ENCODE results near the gene POC1B. TPM values are rescaled to one million over a fixed set of nuclear protein-coding genes. Genes with fewer than 3 reads are reported as not detected.
"Not testable (repeated sequence)": the region's sequence is repeated elsewhere in the genome, so short reads cannot be mapped to it uniquely, and the experiment has no call there.

The POC1B gene
- total RNA-seq, 1 donor from 2014 or later, result 24.8 TPM

GRCh38 chr12:89468017-89468416 lies 57.8 kb downstream of the POC1B start:
- H3K27me3 Mint-ChIP-seq (ENCODE audit: low read depth), result no peaks in the 10 kb centered on the region
- peaks cover 30% of the 10 kb centered on the region for H3K36me3 Mint-ChIP-seq (ENCODE audit: low read depth)
- H3K9me3 Mint-ChIP-seq, result no peaks in the 10 kb centered on the region
- peak overlapping the region; percentile 69 for H3K27ac Mint-ChIP-seq
- peak overlapping the region; percentile 48 for H3K4me3 Mint-ChIP-seq (ENCODE audit: low read depth)
- H3K4me1 Mint-ChIP-seq (ENCODE audit: low read depth), result peaks cover 68% of the 10 kb centered on the region
- intact Hi-C loops (cut with micrococcal nuclease), result loop anchor here (1.0 to 5.0 kb wide), 10 partner anchors 77 to 1171 kb away; partner anchors contain the start of genes ATP2B1 and DUSP6
- no peak for DNase-seq (ENCODE audit: low spot score)

DNA sequence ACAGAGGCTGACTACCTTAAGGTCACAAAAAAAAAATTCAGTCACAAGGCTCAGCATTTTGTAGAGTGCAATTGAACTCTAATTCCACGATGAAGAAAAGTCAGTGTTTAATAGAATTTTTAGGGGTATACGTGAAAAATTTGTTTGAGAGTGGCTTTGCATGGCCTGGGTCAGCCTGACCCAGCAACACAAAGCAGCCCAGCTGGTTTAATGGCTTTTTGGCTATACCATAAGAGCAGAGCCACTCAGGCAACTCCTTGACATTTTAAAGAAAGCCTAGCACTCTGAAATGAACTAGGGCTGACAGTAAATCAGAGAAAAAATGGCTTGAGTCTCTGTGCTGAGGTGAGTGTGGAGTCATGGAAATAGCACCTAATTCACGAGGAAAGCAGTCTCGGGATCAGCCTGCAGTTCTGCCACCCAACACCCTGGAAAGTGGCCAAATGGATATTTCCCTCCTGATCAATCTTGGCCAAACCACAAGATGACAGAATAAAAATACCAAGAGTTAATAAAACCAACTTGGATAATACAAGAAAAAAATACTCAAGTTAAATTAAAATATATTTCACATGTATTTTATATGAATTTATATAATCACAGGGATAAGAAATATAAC lies 60.8 kb downstream of the POC1B start:
- H3K27me3 Mint-ChIP-seq (ENCODE audit: low read depth), result no peaks in the 10 kb centered on the region
- H3K27ac Mint-ChIP-seq, result no peak overlapping the region
- H3K4me3 Mint-ChIP-seq (ENCODE audit: low read depth), result no peak overlapping the region
- intact Hi-C loops (cut with micrococcal nuclease), result loop anchor here (5.0 kb wide), 2 partner anchors 242 to 1168 kb away; partner anchors contain the start of gene ATP2B1
- peaks cover 65% of the 10 kb centered on the region for H3K4me1 Mint-ChIP-seq (ENCODE audit: low read depth)
- H3K9me3 Mint-ChIP-seq, result no peaks in the 10 kb centered on the region
- no peak for DNase-seq (ENCODE audit: low spot score)
- peaks cover 25% of the 10 kb centered on the region for H3K36me3 Mint-ChIP-seq (ENCODE audit: low read depth)

DNA sequence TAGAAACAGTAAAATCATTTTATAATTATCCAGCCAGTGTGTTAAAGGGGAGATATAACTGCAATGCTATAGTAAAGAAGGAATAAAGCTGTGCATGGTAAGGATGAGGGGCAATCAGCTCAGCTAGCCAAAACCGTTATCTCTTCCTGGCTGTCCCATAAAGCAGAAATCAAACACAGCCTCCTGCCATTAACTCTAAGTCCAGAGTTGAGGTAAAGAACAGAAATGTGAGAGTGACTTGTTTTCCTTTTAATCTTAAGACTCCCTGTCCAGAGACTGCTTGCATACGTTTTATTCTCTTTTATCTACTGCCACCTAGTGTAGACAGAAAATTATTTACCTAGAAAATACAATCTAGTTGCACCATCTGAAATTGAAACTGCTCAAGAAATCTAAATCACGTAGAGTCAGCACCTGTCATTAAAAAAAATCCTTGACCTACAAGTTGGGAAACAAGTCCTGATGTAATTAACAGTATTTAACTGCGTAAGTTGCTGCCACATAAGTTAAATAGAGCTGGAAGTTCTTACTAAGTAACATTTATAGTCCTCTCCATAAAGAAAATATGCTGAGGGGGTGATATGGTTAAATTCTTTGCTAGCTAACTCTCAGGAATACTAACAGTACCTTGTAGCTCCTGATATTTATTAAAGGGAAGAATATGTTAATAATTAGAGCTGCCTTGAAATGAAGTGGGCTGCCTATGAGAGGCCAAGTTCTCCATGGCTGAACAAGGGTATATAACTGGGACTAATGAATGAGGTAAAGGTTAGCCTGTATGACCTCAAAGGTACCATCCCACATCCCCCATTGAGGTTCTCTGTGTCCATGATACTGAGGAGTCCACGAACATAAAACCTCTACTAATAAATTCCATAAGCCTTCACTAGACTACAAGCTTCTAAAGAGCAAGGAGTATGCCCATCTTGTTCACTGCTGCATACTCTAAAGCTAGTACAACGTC lies 63.9 kb downstream of the POC1B start:
- intact Hi-C loops (cut with micrococcal nuclease), result loop anchor here (1.0 to 2.0 kb wide), 5 partner anchors 64 to 445 kb away; partner anchors contain the start of gene DUSP6
- no peaks in the 10 kb centered on the region for H3K27me3 Mint-ChIP-seq (ENCODE audit: low read depth)
- H3K27ac Mint-ChIP-seq, result peak overlapping the region; percentile 66
- peaks cover 55% of the 10 kb centered on the region for H3K4me1 Mint-ChIP-seq (ENCODE audit: low read depth)
- H3K36me3 Mint-ChIP-seq (ENCODE audit: low read depth), result peaks cover 33% of the 10 kb centered on the region
- DNase-seq (ENCODE audit: low spot score), result no peak
- H3K4me3 Mint-ChIP-seq (ENCODE audit: low read depth), result peak overlapping the region; percentile 60
- no peaks in the 10 kb centered on the region for H3K9me3 Mint-ChIP-seq

DNA sequence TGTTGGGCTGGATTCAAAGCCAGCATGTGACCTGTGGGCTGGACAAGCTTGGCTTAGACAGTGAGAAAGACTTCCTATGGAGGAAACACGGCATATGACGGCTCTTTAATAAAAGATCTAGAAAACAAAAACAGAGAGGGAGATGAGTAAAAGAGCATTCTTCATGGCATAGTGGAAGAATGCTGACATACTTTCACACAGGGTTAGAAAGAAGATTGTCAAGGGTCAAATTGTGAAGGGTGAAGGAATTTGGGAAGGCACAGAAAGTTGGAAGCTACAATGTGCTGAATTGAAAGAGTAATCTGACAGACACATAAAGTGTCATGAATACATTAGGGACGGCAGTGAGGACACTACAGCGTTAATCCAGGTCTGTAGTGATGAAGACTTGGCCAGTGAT lies 64.7 kb downstream of the POC1B start:
- Mint-ChIP-seq H3K9me3 (no peaks in the 10 kb centered on the region), H3K4me3 (ENCODE audit: low read depth) (no peak overlapping the region), H3K27ac (peak overlapping the region; percentile 54), H3K36me3 (ENCODE audit: low read depth) (peaks cover 27% of the 10 kb centered on the region), H3K27me3 (ENCODE audit: low read depth) (no peaks in the 10 kb centered on the region), H3K4me1 (ENCODE audit: low read depth) (peaks cover 52% of the 10 kb centered on the region)
- intact Hi-C loops (cut with micrococcal nuclease), result loop anchor here (1.0 to 2.0 kb wide), 5 partner anchors 63 to 444 kb away; partner anchors contain the start of gene DUSP6
- no peak for DNase-seq (ENCODE audit: low spot score)

GRCh38 chr12:89459279-89459678 lies 66.6 kb downstream of the POC1B start:
- DNase-seq (ENCODE audit: low spot score); intact Hi-C loops (cut with micrococcal nuclease); H3K27ac Mint-ChIP-seq; H3K9me3 Mint-ChIP-seq; H3K27me3 Mint-ChIP-seq (ENCODE audit: low read depth); H3K4me3 Mint-ChIP-seq (ENCODE audit: low read depth): not testable (repeated sequence)
- peaks cover 52% of the 10 kb centered on the region for H3K4me1 Mint-ChIP-seq (ENCODE audit: low read depth)
- H3K36me3 Mint-ChIP-seq (ENCODE audit: low read depth), result peaks cover 35% of the 10 kb centered on the region

DNA sequence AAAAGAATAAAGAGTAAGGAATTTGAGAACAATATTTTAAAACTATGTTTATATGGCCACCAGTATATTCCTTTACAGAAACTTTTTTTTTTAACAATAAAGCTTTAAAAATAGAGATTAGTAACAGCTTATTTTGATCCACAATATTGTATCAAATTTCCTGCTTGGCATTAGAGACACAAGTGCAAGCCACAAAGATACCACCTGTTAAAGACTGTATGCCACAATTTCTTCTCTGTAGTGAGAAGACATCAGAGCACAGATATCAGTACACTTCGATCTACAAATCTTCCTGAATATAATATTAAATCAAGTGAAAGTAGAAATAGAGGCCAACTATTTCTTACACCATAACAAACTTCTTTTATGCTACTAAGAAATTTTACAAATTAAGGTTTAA lies 69.3 kb downstream of the POC1B start:
- H3K4me3 Mint-ChIP-seq (ENCODE audit: low read depth), result no peak overlapping the region
- H3K9me3 Mint-ChIP-seq, result no peaks in the 10 kb centered on the region
- peaks cover 42% of the 10 kb centered on the region for H3K4me1 Mint-ChIP-seq (ENCODE audit: low read depth)
- peaks cover 34% of the 10 kb centered on the region for H3K36me3 Mint-ChIP-seq (ENCODE audit: low read depth)
- DNase-seq (ENCODE audit: low spot score), result no peak
- intact Hi-C loops (cut with micrococcal nuclease), result no loop called here
- no peak overlapping the region for H3K27ac Mint-ChIP-seq
- H3K27me3 Mint-ChIP-seq (ENCODE audit: low read depth), result no peaks in the 10 kb centered on the region

DNA sequence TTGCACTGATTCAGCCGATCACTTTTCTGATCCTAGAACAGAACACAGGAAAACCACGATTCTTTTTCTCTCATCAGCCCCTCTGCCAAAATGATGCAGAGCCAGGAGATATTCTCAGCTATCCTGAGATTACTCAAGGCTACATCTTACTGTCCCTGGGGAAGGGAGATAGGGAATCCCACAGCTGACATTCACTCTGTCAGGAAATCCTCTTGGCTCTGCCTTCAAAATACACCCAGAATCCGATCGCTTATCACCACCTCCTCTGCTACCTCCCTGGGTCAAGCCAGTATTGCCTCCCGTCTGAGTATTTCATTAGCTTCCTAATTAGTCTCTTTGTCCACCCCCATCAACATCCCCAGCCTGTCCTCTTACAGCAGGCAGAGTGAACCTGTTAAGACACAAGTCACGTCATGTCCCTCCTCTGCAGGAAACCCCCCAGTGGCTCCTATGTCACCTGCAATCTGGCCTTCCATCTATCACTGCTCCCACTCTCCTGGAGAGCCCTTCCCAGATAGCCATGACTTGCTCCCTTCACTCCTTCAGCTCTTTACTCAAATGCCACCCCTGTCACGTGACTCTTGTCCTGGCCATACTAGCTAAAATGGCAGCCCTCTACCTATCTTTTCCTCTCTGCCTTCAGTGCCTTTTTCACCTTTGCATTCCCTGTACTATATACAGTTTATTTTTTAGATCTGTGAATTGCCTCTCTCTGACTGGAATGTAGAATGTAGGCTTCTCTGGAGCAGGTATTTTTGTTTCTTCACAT lies 71.6 kb downstream of the POC1B start:
- DNase-seq (ENCODE audit: low spot score), result no peak
- Mint-ChIP-seq H3K36me3 (ENCODE audit: low read depth) (peaks cover 43% of the 10 kb centered on the region), H3K4me3 (ENCODE audit: low read depth) (no peak overlapping the region), H3K4me1 (ENCODE audit: low read depth) (peaks cover 31% of the 10 kb centered on the region), H3K27me3 (ENCODE audit: low read depth) (no peaks in the 10 kb centered on the region), H3K27ac (no peak overlapping the region), H3K9me3 (no peaks in the 10 kb centered on the region)
- intact Hi-C loops (cut with micrococcal nuclease), result no loop called here

GRCh38 chr12:89453121-89453978 lies 72.5 kb downstream of the POC1B start:
- H3K36me3 Mint-ChIP-seq (ENCODE audit: low read depth), result peaks cover 49% of the 10 kb centered on the region
- no peaks in the 10 kb centered on the region for H3K9me3 Mint-ChIP-seq
- no peak for DNase-seq (ENCODE audit: low spot score)
- H3K4me3 Mint-ChIP-seq (ENCODE audit: low read depth), result no peak overlapping the region
- peaks cover 28% of the 10 kb centered on the region for H3K4me1 Mint-ChIP-seq (ENCODE audit: low read depth)
- intact Hi-C loops (cut with micrococcal nuclease), result no loop called here
- no peaks in the 10 kb centered on the region for H3K27me3 Mint-ChIP-seq (ENCODE audit: low read depth)
- H3K27ac Mint-ChIP-seq, result no peak overlapping the region

- Mint-ChIP-seq H3K9me3 (no peaks in the 10 kb centered on the region), H3K4me3 (ENCODE audit: low read depth) (no peak overlapping the region), H3K27ac (no peak overlapping the region), H3K36me3 (ENCODE audit: low read depth) (peaks cover 47% of the 10 kb centered on the region), H3K27me3 (ENCODE audit: low read depth) (no peaks in the 10 kb centered on the region), H3K4me1 (ENCODE audit: low read depth) (peaks cover 21% of the 10 kb centered on the region)
- intact Hi-C loops (cut with micrococcal nuclease), result no loop called here
- no peak for DNase-seq (ENCODE audit: low spot score)
Observed at GRCh38 chr12:89451841-89452251, 74.0 kb downstream of the POC1B start.

DNA sequence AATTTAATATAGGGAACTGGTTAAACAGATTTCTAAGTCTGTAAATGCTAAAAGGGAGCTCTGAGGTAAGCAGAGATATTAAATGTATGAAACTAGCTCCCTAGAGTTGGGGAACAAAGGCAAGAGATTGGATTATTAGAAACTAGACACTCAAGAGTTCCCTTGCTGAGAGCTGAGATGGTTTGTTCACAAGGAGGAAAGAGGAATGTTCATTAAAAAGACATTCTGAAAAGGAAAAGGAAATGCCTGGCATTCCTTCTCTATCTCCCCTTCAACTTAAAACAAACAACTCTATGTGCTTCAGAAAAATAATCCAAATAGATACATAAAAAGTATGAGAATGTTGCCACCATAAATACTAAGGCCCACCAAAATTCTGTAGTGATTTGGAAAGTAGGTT lies 74.9 kb downstream of the POC1B start:
- Mint-ChIP-seq H3K36me3 (ENCODE audit: low read depth) (peaks cover 53% of the 10 kb centered on the region), H3K4me1 (ENCODE audit: low read depth) (peaks cover 18% of the 10 kb centered on the region), H3K27ac (no peak overlapping the region)

DNA sequence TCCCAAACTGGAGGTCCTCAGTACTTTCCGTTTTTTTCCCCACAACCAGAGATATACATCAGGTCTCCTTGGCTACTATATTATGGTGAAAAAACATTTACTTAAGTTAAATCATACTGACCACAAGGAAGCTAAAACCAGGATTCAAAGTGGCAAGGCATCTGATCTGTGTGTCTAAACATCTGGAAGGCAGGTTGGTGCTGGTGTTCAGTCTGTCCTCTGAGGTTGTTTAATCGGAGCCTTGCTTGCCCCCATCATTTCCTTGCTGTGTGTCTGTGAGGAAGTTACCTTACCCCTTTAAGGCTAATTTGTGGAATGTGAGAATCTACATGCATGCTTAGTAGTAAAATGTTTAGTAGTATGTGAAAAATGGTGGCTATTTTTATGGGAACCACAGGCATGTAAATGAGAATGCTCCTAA lies 76.9 kb downstream of the POC1B start:
- intact Hi-C loops (cut with micrococcal nuclease), result no loop called here
- peaks cover 57% of the 10 kb centered on the region for H3K36me3 Mint-ChIP-seq (ENCODE audit: low read depth)
- H3K4me1 Mint-ChIP-seq (ENCODE audit: low read depth), result peaks cover 5% of the 10 kb centered on the region
- no peaks in the 10 kb centered on the region for H3K27me3 Mint-ChIP-seq (ENCODE audit: low read depth)
- no peak overlapping the region for H3K4me3 Mint-ChIP-seq (ENCODE audit: low read depth)
- no peak for DNase-seq (ENCODE audit: low spot score)
- H3K9me3 Mint-ChIP-seq, result peaks cover 14% of the 10 kb centered on the region
- H3K27ac Mint-ChIP-seq, result no peak overlapping the region

More for the DNA sequence above, 74.9 kb downstream of the POC1B start:
- H3K4me3 Mint-ChIP-seq (ENCODE audit: low read depth), result no peak overlapping the region
- no peaks in the 10 kb centered on the region for H3K27me3 Mint-ChIP-seq (ENCODE audit: low read depth)
- intact Hi-C loops (cut with micrococcal nuclease), result no loop called here
- DNase-seq (ENCODE audit: low spot score), result no peak
- peaks cover 3% of the 10 kb centered on the region for H3K9me3 Mint-ChIP-seq

- H3K36me3 Mint-ChIP-seq (ENCODE audit: low read depth), result peaks cover 61% of the 10 kb centered on the region
- intact Hi-C loops (cut with micrococcal nuclease), result no loop called here
Observed at GRCh38 chr12:89448526-89448925, 77.3 kb downstream of the POC1B start.

More at GRCh38 chr12:89448526-89448925, 77.3 kb downstream of the POC1B start:
- Mint-ChIP-seq H3K9me3 (peaks cover 14% of the 10 kb centered on the region), H3K27me3 (ENCODE audit: low read depth) (no peaks in the 10 kb centered on the region), H3K4me1 (ENCODE audit: low read depth) (peaks cover 5% of the 10 kb centered on the region), H3K4me3 (ENCODE audit: low read depth) (no peak overlapping the region), H3K27ac (no peak overlapping the region)
- DNase-seq (ENCODE audit: low spot score), result no peak

Data from activated T-helper 2 cell treated with anti-CD3 and anti-CD28 coated beads, Interferon-gamma antibody, Interleukin-2, Interleukin-4, amounts not matched to agents 10 μg/mL and 5 μg/mL and 100 μg/mL, durations not matched to agents 14 hours and 24 hours and 36 hours (primary cell).